HepG2 (cell line): Measurements from ENCODE around the gene VSIG10L. TPM values are rescaled to one million over a fixed set of nuclear protein-coding genes. Genes with fewer than 3 reads are reported as not detected.

Experiments used
- ATAC-seq: fragments of 200-7000 bp; cut with Tn5 transposase; 3 replicates; pipeline ENCODE4 v1.9.1; 2020; ENCODE audit warnings: mild to moderate bottlenecking, moderate library complexity
- BruUV-seq: library from RNA; stranded (reverse); fragments of 400-500 nt; replicated peaks from 2 replicates; lab custom pipeline; 2021; lab: Mats Ljungman, UMichigan
- CTCF ChIA-PET: fragments of 300-600 bp; formaldehyde crosslinking; extraction: SDS; loops from one replicate; lab custom pipeline; 2021; ENCODE audit warnings: low total read pairs, inconsistent platforms, low intra/inter-chr PET ratio; lab: Yijun Ruan, JAX
- POLR2A ChIA-PET: fragments of 350-600 bp; sonication (Branson Sonifier 250); formaldehyde crosslinking; loops from one replicate; lab custom pipeline; 2020; ENCODE audit warnings: antibody characterized with exemption, inconsistent platforms; lab: Yijun Ruan, JAX
- DNase-seq: peaks from one replicate; pipeline ENCODE4 v3.0.0-alpha.2; 2015; ENCODE audit warnings: low spot score
- FAIRE-seq: peaks from 3 replicates; lab custom pipeline; 2011; peaks lifted over from hg19 to GRCh38; lab: Jason Lieb, UNC
- H2AFZ ChIP-seq: one replicate; pipeline ENCODE4 v1.6.1; 2011; ENCODE audit warnings: low read length, inconsistent platforms
- H3K27ac ChIP-seq: fragments of 300-600 bp; 3 replicates; pipeline ENCODE4 v1.8.0; 2011; ENCODE audit warnings: mixed run types, mild to moderate bottlenecking, mixed read lengths, low read length, inconsistent platforms; ENCODE audit not compliant: insufficient read depth; ENCODE audit errors: extremely low read length
- H3K27me3 ChIP-seq, 2 experiments: fragments of 200-600 bp in 1 of 2; 2 replicates in 1 of 2; 3 replicates in 1 of 2; pipeline versions ENCODE4 v1.6.0 to v1.8.0; 2011; ENCODE audit warnings: low read length in 2 of 2, mild to moderate bottlenecking in 2 of 2, moderate library complexity in 2 of 2, inconsistent platforms in 1 of 2; ENCODE audit not compliant: insufficient read depth in 2 of 2, control insufficient read depth in 1 of 2
- H3K36me3 ChIP-seq, 2 experiments: fragments of 200-600 bp in 1 of 2; replicated peaks in 1 of 2; 2 replicates in 1 of 2; 3 replicates in 1 of 2; pipeline versions ENCODE4 v1.5.1 to v1.8.0; 2011; ENCODE audit warnings: low read length in 2 of 2, inconsistent platforms in 1 of 2; ENCODE audit not compliant: insufficient read depth in 2 of 2, control insufficient read depth in 1 of 2
- H3K4me1 ChIP-seq: 2 replicates; pipeline ENCODE4 v1.5.1; 2012; ENCODE audit warnings: low read length, inconsistent platforms; ENCODE audit not compliant: insufficient read depth
- H3K4me2 ChIP-seq: 2 replicates; pipeline ENCODE4 v1.6.0; 2011; ENCODE audit warnings: low read depth, low read length, inconsistent platforms
- H3K4me3 ChIP-seq, 3 experiments: fragments of 200-600 bp in 1 of 3; sonication (generic), shearing (Covaris generic) in 1 of 3; replicated peaks in 1 of 3; 2 replicates each; pipeline ENCODE4 v1.5.1; 2011 to 2016; ENCODE audit warnings: low read length in 3 of 3, inconsistent platforms in 2 of 3, low read depth in 2 of 3, mild to moderate bottlenecking in 2 of 3, control low read depth in 1 of 3, mixed read lengths in 1 of 3; ENCODE audit not compliant: insufficient read depth in 1 of 3
- H3K79me2 ChIP-seq: one replicate; pipeline ENCODE4 v1.6.1; 2011; ENCODE audit warnings: low read length, inconsistent platforms; ENCODE audit not compliant: insufficient read depth
- H3K9ac ChIP-seq: 2 replicates; pipeline ENCODE4 v1.6.0; 2011; ENCODE audit warnings: mild to moderate bottlenecking, low read depth, low read length, inconsistent platforms; ENCODE audit not compliant: insufficient read depth
- H3K9me3 ChIP-seq: 2 replicates; pipeline ENCODE4 v1.5.1; 2012; ENCODE audit warnings: mild to moderate bottlenecking, low read length
- H4K20me1 ChIP-seq: 2 replicates; pipeline ENCODE4 v1.6.0; 2011; ENCODE audit warnings: inconsistent platforms, mild to moderate bottlenecking, low read length, moderate library complexity; ENCODE audit not compliant: insufficient read depth
- ERF ChIP-seq: IDR thresholded peaks from 2 replicates; pipeline ENCODE4 v1.6.1; 2018; ENCODE audit warnings: missing biosample characterization, missing genetic modification reagents
- JUNB ChIP-seq: sonication (generic); formaldehyde crosslinking; IDR thresholded peaks from 2 replicates; pipeline ENCODE4 v1.8.0; 2022; ENCODE audit warnings: missing genetic modification reagents, mild to moderate bottlenecking, borderline replicate concordance
- KDM1A ChIP-seq: IDR thresholded peaks from 2 replicates; pipeline ENCODE4 v1.6.1; 2016; ENCODE audit warnings: missing compliant biosample characterization
- NR2F6 ChIP-seq, 2 experiments: IDR thresholded peaks; 2 replicates each; pipeline ENCODE4 v1.6.1; 2016; ENCODE audit warnings: antibody characterized with exemption in 1 of 2, mild to moderate bottlenecking in 1 of 2
- POLR2AphosphoS5 ChIP-seq: IDR thresholded peaks from 2 replicates; pipeline ENCODE4 v1.6.1; 2012; ENCODE audit warnings: low read depth, low read length
- RBM22 ChIP-seq: fragments of 200-400 bp; formaldehyde crosslinking; optimal IDR thresholded peaks from 2 replicates; pipeline ENCODE3; 2017; ENCODE audit warnings: mild to moderate bottlenecking, low read length, moderate library complexity
- SSRP1 ChIP-seq: IDR thresholded peaks from 2 replicates; pipeline ENCODE4 v1.6.1; 2016; ENCODE audit warnings: control low read depth
- TEAD3 ChIP-seq: optimal IDR thresholded peaks from 2 replicates; pipeline ENCODE3; 2016; ENCODE audit warnings: borderline replicate concordance
- U2AF2 ChIP-seq: fragments of 200-400 bp; formaldehyde crosslinking; IDR thresholded peaks from 2 replicates; pipeline ENCODE4 v1.6.1; 2017; ENCODE audit warnings: low read depth, mild to moderate bottlenecking, low read length
- ZNF263 ChIP-seq: sonication (generic); formaldehyde crosslinking; IDR thresholded peaks from 2 replicates; pipeline ENCODE4 v1.4.0; 2020; ENCODE audit warnings: missing genetic modification reagents
- ZNF331 ChIP-seq: sonication (generic); formaldehyde crosslinking; IDR thresholded peaks from 2 replicates; pipeline ENCODE4 v1.4.0; 2020; ENCODE audit warnings: missing genetic modification reagents
- ZNF510 ChIP-seq: sonication (generic); formaldehyde crosslinking; IDR thresholded peaks from 2 replicates; pipeline ENCODE4 v1.4.0; 2020; ENCODE audit warnings: low read depth, mild to moderate bottlenecking, missing genetic modification reagents
- ZNF605 ChIP-seq: sonication (generic); formaldehyde crosslinking; IDR thresholded peaks from 2 replicates; pipeline ENCODE4 v1.8.0; 2022; ENCODE audit warnings: mild to moderate bottlenecking, missing genetic modification reagents
- ZNF670 ChIP-seq: sonication (generic); formaldehyde crosslinking; IDR thresholded peaks from 2 replicates; pipeline ENCODE4 v1.8.0; 2022; ENCODE audit warnings: mild to moderate bottlenecking, missing genetic modification reagents, borderline replicate concordance
- ZNF75D ChIP-seq: sonication (generic); formaldehyde crosslinking; IDR thresholded peaks from 2 replicates; pipeline ENCODE4 v1.8.1; 2023; ENCODE audit warnings: missing genetic modification reagents, mild to moderate bottlenecking, borderline replicate concordance
- WGBS: methylation state at CpG from one replicate; pipeline ENCODE4 v1.1.6; 2017; ENCODE audit warnings: low lambda C conversion rate; 5-methylcytosine and 5-hydroxymethylcytosine counted together
- in situ Hi-C: cut with HindIII; loops from 2 replicates; pipeline ENCODE4 v1.10.0; 2017; ENCODE audit warnings: low pct_unique_long_range_greater_than_20kb; ENCODE audit not compliant: extremely low pct_ligation_motif_present
- intact Hi-C: fragments of 100-400 bp; cut with micrococcal nuclease; formaldehyde crosslinking; loops from one replicate; pipeline ENCODE4 v1.10.0; 2022; ENCODE audit not compliant: unreplicated experiment
- polyA plus RNA-seq, 8 experiments: library from polyadenylated mRNA; depleted of rRNA in 3 of 8; stranded (reverse) in 7 of 8; unstranded in 1 of 8; fragments of >200 nt; fragmentation: Illumina TruSeq in 4 of 8; extraction: Trizol in 4 of 8; gene quantifications; 2 replicates each; pipeline versions ENCODE4 v1.2.1 to v1.2.3, GENCODE V29; 2011 to 2016; ENCODE audit warnings: low read depth in 4 of 8, missing spikeins in 1 of 8, mixed read lengths in 1 of 8; ENCODE audit not compliant: insufficient read depth in 1 of 8
- total RNA-seq, 5 experiments: library from RNA; depleted of rRNA; stranded (reverse); fragments of >200 nt; fragmentation: Illumina TruSeq; extraction: Trizol; gene quantifications; 2 replicates each; pipeline ENCODE4 v1.2.3, GENCODE V29; 2016; ENCODE audit warnings: low read depth in 1 of 5
- TF ChIP-seq, protein P1 (sequence below): sonication (generic); formaldehyde crosslinking; IDR thresholded peaks from 2 replicates; pipeline ENCODE4 v1.5.1; 2020; ENCODE audit warnings: mild to moderate bottlenecking, missing genetic modification reagents, moderate library complexity
- TF ChIP-seq, protein P2 (sequence below): sonication (generic); formaldehyde crosslinking; IDR thresholded peaks from 2 replicates; pipeline ENCODE4 v1.4.0; 2020; ENCODE audit warnings: missing genetic modification reagents, borderline replicate concordance

The VSIG10L gene
- total and polyA plus RNA-seq, 2 of the 13 experiments (the other 11 are each of a cell fraction or from before 2014, with no cell fraction given): 2.7 to 8.5 TPM

DNA sequence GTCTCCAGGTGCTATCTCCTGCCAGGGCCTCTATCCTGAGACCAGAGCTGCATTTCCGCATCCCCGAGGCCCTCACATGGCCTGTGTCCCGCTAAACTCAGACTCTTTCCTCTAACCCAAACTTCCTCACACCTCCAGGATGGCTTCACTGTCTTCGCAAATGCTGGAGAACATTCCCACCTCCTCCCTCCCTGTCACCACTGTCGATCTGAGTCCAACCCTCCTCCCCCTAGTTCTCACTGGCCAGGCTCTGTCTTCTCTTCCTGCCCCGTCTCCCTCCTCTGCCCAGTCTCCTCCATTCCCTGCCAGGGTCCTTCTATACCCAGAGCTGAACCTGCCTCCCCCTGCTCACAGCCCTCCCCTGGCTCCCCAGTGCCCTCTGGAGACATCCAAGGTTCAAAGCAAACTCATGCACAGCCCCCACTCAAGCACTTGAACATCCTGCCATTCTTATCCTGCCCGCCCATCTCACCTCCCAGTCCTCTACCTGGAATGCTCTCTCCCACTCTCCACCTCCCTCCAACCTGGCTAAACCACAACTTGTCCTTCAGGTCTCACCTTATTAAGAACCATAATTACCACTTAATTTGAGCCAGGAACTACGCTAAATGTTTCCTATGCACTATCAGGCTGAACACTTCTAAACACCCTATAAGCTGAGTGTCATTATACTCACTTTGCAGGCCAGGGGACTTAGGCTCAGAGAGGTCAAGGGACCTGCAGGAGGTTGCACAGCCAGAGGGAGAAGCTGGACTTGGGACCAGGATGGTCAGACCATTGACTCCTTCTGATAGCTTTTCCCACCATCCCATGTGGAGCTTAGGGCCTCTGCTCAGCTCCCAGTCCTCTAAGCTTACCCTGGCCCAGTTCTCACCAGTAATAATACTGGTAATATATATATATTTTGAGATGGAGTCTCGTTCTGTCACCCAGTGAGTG is 961 bp upstream of the VSIG10L start:
- intact Hi-C loops: no loop called here
- Histone ChIP-seq H3K36me3 (peaks cover 13 to 34% of the 10 kb centered on the region in 2 experiments), H3K79me2 (peaks cover 6% of the 10 kb centered on the region), H3K9me3 (no peaks in the 10 kb centered on the region), H3K27ac (peak overlapping the region; percentile 67), H3K27me3 (no peaks in the 10 kb centered on the region), H3K4me3 (peak overlapping the region in 1 of 3 experiments; percentile 37; a peak in 1 of 6 replicates), H4K20me1 (peaks cover 28% of the 10 kb centered on the region; the same call in 1 of the 2 replicates), H3K9ac (peak overlapping the region; percentile 73), H2AFZ (no peak overlapping the region), H3K4me1 (peaks cover 84% of the 10 kb centered on the region), H3K4me2 (peak overlapping the region; percentile 71)
- ATAC-seq (peak; percentile 12), FAIRE-seq (peak; percentile 63), DNase-seq (no peak)
- no TSS peak for BruUV-seq
- in situ Hi-C loops: loop anchor here (5.0 kb wide), 1 partner anchor 54 kb away; no protein-coding TSS in a partner anchor
- ChIA-PET CTCF (no interaction called here), POLR2A (interaction anchor here (1.3 to 6.9 kb wide), 10 partner anchors 8 to 52 kb away, joined by 3 to 211 read pairs (median 18); partner anchors contain the start of genes ETFB, LIM2 and NKG7)
- 46% methylated on average over 9 of the region's 9 CpGs for WGBS
- TF ChIP-seq ZNF75D (CRISPR knock-in tag) (no peak), SSRP1 (CRISPR knock-in tag) (peak; percentile 75; the same call in 1 of the 2 replicates), ZNF670 (no peak), JUNB (CRISPR knock-in tag) (peak; percentile 38; the same call in 1 of the 2 replicates), ERF (CRISPR knock-in tag) (peak; percentile 9; the same call in 1 of the 2 replicates), KDM1A (peak; percentile 87; the same call in 1 of the 2 replicates), U2AF2 (no peak), NR2F6 (IDR thresholded peaks at IDR 0.05) (no peak), NR2F6 (CRISPR knock-in tag; IDR thresholded peaks at IDR 0.05) (0 out of 2 replicates have a peak, but pooled peaks have one; percentile 24), POLR2AphosphoS5 (peak; percentile 71; the same call in 1 of the 2 replicates), ZNF263 (CRISPR knock-in tag) (peak; percentile 88), ZNF605 (CRISPR knock-in tag) (0 out of 2 replicates have a peak, but pooled peaks have one; percentile 46), ZNF510 (no peak), RBM22 (peak; percentile 76), TEAD3 (peak; percentile 39), ZNF331 (CRISPR knock-in tag) (0 out of 2 replicates have a peak, but pooled peaks have one; percentile 36)
- TF ChIP-seq, protein P1, sequence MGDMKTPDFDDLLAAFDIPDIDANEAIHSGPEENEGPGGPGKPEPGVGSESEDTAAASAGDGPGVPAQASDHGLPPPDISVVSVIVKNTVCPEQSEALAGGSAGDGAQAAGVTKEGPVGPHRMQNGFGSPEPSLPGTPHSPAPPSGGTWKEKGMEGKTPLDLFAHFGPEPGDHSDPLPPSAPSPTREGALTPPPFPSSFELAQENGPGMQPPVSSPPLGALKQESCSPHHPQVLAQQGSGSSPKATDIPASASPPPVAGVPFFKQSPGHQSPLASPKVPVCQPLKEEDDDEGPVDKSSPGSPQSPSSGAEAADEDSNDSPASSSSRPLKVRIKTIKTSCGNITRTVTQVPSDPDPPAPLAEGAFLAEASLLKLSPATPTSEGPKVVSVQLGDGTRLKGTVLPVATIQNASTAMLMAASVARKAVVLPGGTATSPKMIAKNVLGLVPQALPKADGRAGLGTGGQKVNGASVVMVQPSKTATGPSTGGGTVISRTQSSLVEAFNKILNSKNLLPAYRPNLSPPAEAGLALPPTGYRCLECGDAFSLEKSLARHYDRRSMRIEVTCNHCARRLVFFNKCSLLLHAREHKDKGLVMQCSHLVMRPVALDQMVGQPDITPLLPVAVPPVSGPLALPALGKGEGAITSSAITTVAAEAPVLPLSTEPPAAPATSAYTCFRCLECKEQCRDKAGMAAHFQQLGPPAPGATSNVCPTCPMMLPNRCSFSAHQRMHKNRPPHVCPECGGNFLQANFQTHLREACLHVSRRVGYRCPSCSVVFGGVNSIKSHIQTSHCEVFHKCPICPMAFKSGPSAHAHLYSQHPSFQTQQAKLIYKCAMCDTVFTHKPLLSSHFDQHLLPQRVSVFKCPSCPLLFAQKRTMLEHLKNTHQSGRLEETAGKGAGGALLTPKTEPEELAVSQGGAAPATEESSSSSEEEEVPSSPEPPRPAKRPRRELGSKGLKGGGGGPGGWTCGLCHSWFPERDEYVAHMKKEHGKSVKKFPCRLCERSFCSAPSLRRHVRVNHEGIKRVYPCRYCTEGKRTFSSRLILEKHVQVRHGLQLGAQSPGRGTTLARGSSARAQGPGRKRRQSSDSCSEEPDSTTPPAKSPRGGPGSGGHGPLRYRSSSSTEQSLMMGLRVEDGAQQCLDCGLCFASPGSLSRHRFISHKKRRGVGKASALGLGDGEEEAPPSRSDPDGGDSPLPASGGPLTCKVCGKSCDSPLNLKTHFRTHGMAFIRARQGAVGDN (CRISPR knock-in tag): peak; percentile 52
- TF ChIP-seq, protein P2, sequence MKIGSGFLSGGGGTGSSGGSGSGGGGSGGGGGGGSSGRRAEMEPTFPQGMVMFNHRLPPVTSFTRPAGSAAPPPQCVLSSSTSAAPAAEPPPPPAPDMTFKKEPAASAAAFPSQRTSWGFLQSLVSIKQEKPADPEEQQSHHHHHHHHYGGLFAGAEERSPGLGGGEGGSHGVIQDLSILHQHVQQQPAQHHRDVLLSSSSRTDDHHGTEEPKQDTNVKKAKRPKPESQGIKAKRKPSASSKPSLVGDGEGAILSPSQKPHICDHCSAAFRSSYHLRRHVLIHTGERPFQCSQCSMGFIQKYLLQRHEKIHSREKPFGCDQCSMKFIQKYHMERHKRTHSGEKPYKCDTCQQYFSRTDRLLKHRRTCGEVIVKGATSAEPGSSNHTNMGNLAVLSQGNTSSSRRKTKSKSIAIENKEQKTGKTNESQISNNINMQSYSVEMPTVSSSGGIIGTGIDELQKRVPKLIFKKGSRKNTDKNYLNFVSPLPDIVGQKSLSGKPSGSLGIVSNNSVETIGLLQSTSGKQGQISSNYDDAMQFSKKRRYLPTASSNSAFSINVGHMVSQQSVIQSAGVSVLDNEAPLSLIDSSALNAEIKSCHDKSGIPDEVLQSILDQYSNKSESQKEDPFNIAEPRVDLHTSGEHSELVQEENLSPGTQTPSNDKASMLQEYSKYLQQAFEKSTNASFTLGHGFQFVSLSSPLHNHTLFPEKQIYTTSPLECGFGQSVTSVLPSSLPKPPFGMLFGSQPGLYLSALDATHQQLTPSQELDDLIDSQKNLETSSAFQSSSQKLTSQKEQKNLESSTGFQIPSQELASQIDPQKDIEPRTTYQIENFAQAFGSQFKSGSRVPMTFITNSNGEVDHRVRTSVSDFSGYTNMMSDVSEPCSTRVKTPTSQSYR (CRISPR knock-in tag): peak; percentile 55; the same call in 1 of the 2 replicates
